Stimulated activated naive CD4-positive, alpha-beta T cell treated with Interleukin-2 at 50 U/mL for 16 hours (primary cell): ENCODE measurements around the gene EXOC6.
A peak's percentile ranks its signal among the peaks of the same experiment; 100 is the strongest.

Source experiments
- DNase-seq: peaks from one replicate; lab custom pipeline; 2025; lab: John Stamatoyannopoulos, UW

EXOC6 gene

GRCh38 chr10:92848441-92849233 lies at the start of gene EXOC6:
Gene EXOC6 (plus strand): TSS chr10:92848520. CDS start chr10:92848534, 14 bp downstream.
- DNase-seq, result peak; percentile 82

GRCh38 chr10:92799568-92799967 lies 48.8 kb upstream of the EXOC6 start:
- no peak for DNase-seq

- DNase-seq, result no peak
Observed at GRCh38 chr10:92800134-92800733, 48.1 kb upstream of the EXOC6 start.

GRCh38 chr10:92801978-92802872 lies 46.1 kb upstream of the EXOC6 start:
- no peak for DNase-seq

- DNase-seq, result no peak
Observed at GRCh38 chr10:92809840-92810239, 38.5 kb upstream of the EXOC6 start.

- no peak for DNase-seq
Observed at GRCh38 chr10:92810934-92811532, 37.3 kb upstream of the EXOC6 start.

- DNase-seq, result no peak
Observed at GRCh38 chr10:92811986-92812385, 36.3 kb upstream of the EXOC6 start.

- no peak for DNase-seq
Observed at GRCh38 chr10:92813979-92814378, 34.3 kb upstream of the EXOC6 start.

- DNase-seq, result no peak
Observed at GRCh38 chr10:92814790-92815189, 33.5 kb upstream of the EXOC6 start.

GRCh38 chr10:92816091-92816531 lies 32.2 kb upstream of the EXOC6 start:
- DNase-seq, result no peak

GRCh38 chr10:92822060-92822634 lies 26.2 kb upstream of the EXOC6 start:
- DNase-seq, result no peak

- DNase-seq, result no peak
Observed at GRCh38 chr10:92822964-92823363, 25.4 kb upstream of the EXOC6 start.

- no peak for DNase-seq
Observed at GRCh38 chr10:92826061-92826460, 22.3 kb upstream of the EXOC6 start.

GRCh38 chr10:92826504-92826903 lies 21.8 kb upstream of the EXOC6 start:
- no peak for DNase-seq

- DNase-seq, result no peak
Observed at GRCh38 chr10:92829042-92829785, 19.1 kb upstream of the EXOC6 start.

- no peak for DNase-seq
Observed at GRCh38 chr10:92829786-92830377, 18.4 kb upstream of the EXOC6 start.

GRCh38 chr10:92830478-92831389 lies 17.6 kb upstream of the EXOC6 start:
- DNase-seq, result no peak

GRCh38 chr10:92832121-92832520 lies 16.2 kb upstream of the EXOC6 start:
- DNase-seq, result no peak

GRCh38 chr10:92832998-92833650 lies 15.2 kb upstream of the EXOC6 start:
- DNase-seq, result no peak
